HepG2 (cell line): ENCODE results near the gene PRR20C.

Experiments
- ATF3 ChIP-seq: sonication (generic); formaldehyde crosslinking; IDR thresholded peaks from 2 replicates; pipeline ENCODE4 v1.4.0; 2020; ENCODE audit warnings: missing genetic modification reagents
- CTCF ChIP-seq: sonication (generic); formaldehyde crosslinking; IDR thresholded peaks from 2 replicates; pipeline ENCODE4 v1.5.0; 2020; ENCODE audit warnings: mild to moderate bottlenecking, missing genetic modification reagents, moderate library complexity
- MAX ChIP-seq: IDR thresholded peaks from 2 replicates; pipeline ENCODE4 v1.6.1; 2012; ENCODE audit warnings: inconsistent platforms
- NR2F6 ChIP-seq, 2 experiments: IDR thresholded peaks; 2 replicates each; pipeline ENCODE4 v1.6.1; 2016; ENCODE audit warnings: antibody characterized with exemption in 1 of 2, mild to moderate bottlenecking in 1 of 2
- POGK ChIP-seq: sonication (generic); formaldehyde crosslinking; conservative IDR thresholded peaks from 2 replicates; pipeline ENCODE4 v1.8.0; 2022; ENCODE audit warnings: mild to moderate bottlenecking, moderate library complexity, missing genetic modification reagents
- POLR2A ChIP-seq, 2 experiments: IDR thresholded peaks; 2 replicates each; pipeline ENCODE4 v1.6.1; 2011; ENCODE audit warnings: low read depth in 2 of 2, low read length in 2 of 2, mild to moderate bottlenecking in 1 of 2, moderate library complexity in 1 of 2; ENCODE audit not compliant: insufficient read depth in 1 of 2
- PPARG ChIP-seq: conservative IDR thresholded peaks from 2 replicates; pipeline ENCODE4 v1.6.1; 2016; ENCODE audit warnings: missing biosample characterization, missing genetic modification reagents
- SP4 ChIP-seq: sonication (generic); formaldehyde crosslinking; IDR thresholded peaks from 2 replicates; pipeline ENCODE4 v1.8.1; 2023; ENCODE audit warnings: mild to moderate bottlenecking, missing genetic modification reagents
- ZBTB38 ChIP-seq: sonication (generic); formaldehyde crosslinking; IDR thresholded peaks from 2 replicates; pipeline ENCODE4 v1.5.1; 2020; ENCODE audit warnings: mild to moderate bottlenecking, missing genetic modification reagents
- ZNF138 ChIP-seq: sonication (generic); formaldehyde crosslinking; IDR thresholded peaks from 2 replicates; pipeline ENCODE4 v1.5.0; 2020; ENCODE audit warnings: mild to moderate bottlenecking, low read depth, missing genetic modification reagents
- ZNF720 ChIP-seq: sonication (generic); formaldehyde crosslinking; IDR thresholded peaks from 2 replicates; pipeline ENCODE4 v1.4.0; 2020; ENCODE audit warnings: missing genetic modification reagents

GRCh38 chr13:57114945-57115344 is 38.9 kb upstream of the PRR20C start:
- TF ChIP-seq ZBTB38 (CRISPR knock-in tag): no peak
- no peak for TF ChIP-seq POGK (CRISPR knock-in tag)
- no peak for TF ChIP-seq SP4
- TF ChIP-seq NR2F6 (IDR thresholded peaks at IDR 0.05): no peak
- no peak for TF ChIP-seq NR2F6 (CRISPR knock-in tag; IDR thresholded peaks at IDR 0.05)
- TF ChIP-seq ZNF138: no peak
- no peak for TF ChIP-seq CTCF (CRISPR knock-in tag)
- TF ChIP-seq PPARG (CRISPR knock-in tag): no peak
- TF ChIP-seq ZNF720: no peak
- no peak for TF ChIP-seq POLR2A (IDR thresholded peaks at IDR 0.05; ENCODE audit: insufficient read depth in 1 of 2, low read depth in 2 of 2, low read length in 2 of 2)
- TF ChIP-seq MAX: no peak
- no peak for TF ChIP-seq ATF3 (CRISPR knock-in tag)
